Endothelial cell (in vitro differentiated cells): ENCODE data around the gene ATP9A. TPM values are rescaled to one million over a fixed set of nuclear protein-coding genes. Genes with fewer than 3 reads are reported as not detected.
"Not testable (repeated sequence)": the region's sequence is repeated elsewhere in the genome, so short reads cannot be mapped to it uniquely, and the experiment has no call there.

Experiments
- DNase-seq: peaks from one replicate; pipeline ENCODE4 v3.0.0; 2021; ENCODE audit warnings: low spot score
- H3K27ac Mint-ChIP-seq: one replicate; pipeline ENCODE4 v1.8.0; 2021; ENCODE audit warnings: mixed read lengths, inconsistent platforms; ENCODE audit not compliant: unreplicated experiment
- H3K27me3 Mint-ChIP-seq: one replicate; pipeline ENCODE4 v1.8.0; 2021; ENCODE audit warnings: mild to moderate bottlenecking, moderate library complexity, mixed read lengths, inconsistent platforms; ENCODE audit not compliant: unreplicated experiment
- H3K36me3 Mint-ChIP-seq: one replicate; pipeline ENCODE4 v1.8.0; 2021; ENCODE audit warnings: mild to moderate bottlenecking, low read depth, mixed read lengths, inconsistent platforms; ENCODE audit not compliant: unreplicated experiment
- H3K4me1 Mint-ChIP-seq: one replicate; pipeline ENCODE4 v1.8.0; 2021; ENCODE audit warnings: mild to moderate bottlenecking, mixed read lengths, inconsistent platforms; ENCODE audit not compliant: unreplicated experiment
- H3K4me3 Mint-ChIP-seq: one replicate; pipeline ENCODE4 v1.8.0; 2021; ENCODE audit warnings: mild to moderate bottlenecking, mixed read lengths, inconsistent platforms; ENCODE audit not compliant: unreplicated experiment
- H3K9me3 Mint-ChIP-seq: one replicate; pipeline ENCODE4 v1.8.0; 2021; ENCODE audit warnings: mixed read lengths, inconsistent platforms; ENCODE audit not compliant: unreplicated experiment
- total RNA-seq: library from RNA; stranded (reverse); fragmentation: NEBNext Ultra II Directional; extraction: Animal tissue kit (Norgen Biotek cat#: 25700); gene quantifications from one replicate; pipeline ENCODE4 v1.2.1, GENCODE V29; 2021; ENCODE audit not compliant: unreplicated experiment
- TF ChIP-seq, protein P1 (sequence below): fragments of 200-600 bp; sonication (generic); IDR thresholded peaks from one replicate; pipeline ENCODE4 v1.5.0; 2021; ENCODE audit warnings: antibody characterized with exemption; ENCODE audit not compliant: unreplicated experiment

ATP9A gene
- total RNA-seq, 1 donor from 2014 or later = 30.6 TPM

DNA sequence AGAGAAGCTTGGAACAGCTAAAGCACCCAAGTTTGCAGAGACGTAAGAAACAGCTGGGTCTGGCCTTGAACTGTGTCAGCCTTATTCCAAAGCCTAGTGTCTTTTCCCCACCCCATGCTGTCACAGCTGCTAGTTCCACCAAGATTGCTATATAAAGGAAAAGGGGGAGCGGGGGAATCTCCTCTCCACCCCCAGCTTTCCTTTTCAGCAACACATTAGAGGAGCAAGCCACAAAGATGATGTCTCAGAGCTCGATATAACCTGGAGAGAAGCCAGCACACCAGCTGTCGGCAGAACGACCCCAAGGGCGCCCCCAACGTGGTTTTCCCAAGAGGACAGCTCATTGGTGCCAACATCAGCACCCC is 36.5 kb downstream of the ATP9A start:
- TF ChIP-seq, protein P1, sequence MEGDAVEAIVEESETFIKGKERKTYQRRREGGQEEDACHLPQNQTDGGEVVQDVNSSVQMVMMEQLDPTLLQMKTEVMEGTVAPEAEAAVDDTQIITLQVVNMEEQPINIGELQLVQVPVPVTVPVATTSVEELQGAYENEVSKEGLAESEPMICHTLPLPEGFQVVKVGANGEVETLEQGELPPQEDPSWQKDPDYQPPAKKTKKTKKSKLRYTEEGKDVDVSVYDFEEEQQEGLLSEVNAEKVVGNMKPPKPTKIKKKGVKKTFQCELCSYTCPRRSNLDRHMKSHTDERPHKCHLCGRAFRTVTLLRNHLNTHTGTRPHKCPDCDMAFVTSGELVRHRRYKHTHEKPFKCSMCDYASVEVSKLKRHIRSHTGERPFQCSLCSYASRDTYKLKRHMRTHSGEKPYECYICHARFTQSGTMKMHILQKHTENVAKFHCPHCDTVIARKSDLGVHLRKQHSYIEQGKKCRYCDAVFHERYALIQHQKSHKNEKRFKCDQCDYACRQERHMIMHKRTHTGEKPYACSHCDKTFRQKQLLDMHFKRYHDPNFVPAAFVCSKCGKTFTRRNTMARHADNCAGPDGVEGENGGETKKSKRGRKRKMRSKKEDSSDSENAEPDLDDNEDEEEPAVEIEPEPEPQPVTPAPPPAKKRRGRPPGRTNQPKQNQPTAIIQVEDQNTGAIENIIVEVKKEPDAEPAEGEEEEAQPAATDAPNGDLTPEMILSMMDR = no peak
- H3K36me3 Mint-ChIP-seq = no peaks in the 10 kb centered on the region
- no peak overlapping the region for H3K4me3 Mint-ChIP-seq
- H3K9me3 Mint-ChIP-seq = no peaks in the 10 kb centered on the region
- H3K4me1 Mint-ChIP-seq = peaks cover 6% of the 10 kb centered on the region
- H3K27ac Mint-ChIP-seq = no peak overlapping the region
- DNase-seq = no peak
- H3K27me3 Mint-ChIP-seq = peaks cover 2% of the 10 kb centered on the region

DNA sequence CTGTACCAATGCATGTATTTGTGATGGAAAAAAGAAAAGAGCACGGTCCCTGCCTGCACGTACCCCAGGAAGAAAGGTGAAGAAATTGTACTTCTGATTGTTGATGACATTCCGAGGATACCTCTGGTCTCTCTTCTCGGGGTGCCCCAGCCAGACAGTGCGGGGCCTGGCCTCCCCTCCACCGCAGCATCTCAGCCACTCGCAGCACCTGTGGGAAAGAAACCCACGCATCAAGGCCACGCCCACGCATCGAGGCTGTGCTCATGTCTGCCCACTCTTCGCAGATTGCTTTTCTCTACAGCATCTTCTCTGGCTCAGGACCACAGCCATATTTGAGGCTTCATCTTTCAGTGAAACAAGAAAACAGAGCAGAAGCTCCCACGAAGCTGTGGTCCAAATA is 38.4 kb downstream of the ATP9A start:
- H3K4me1 Mint-ChIP-seq = peaks cover 2% of the 10 kb centered on the region
- H3K27me3 Mint-ChIP-seq = no peaks in the 10 kb centered on the region
- H3K27ac Mint-ChIP-seq = no peak overlapping the region
- H3K36me3 Mint-ChIP-seq = no peaks in the 10 kb centered on the region
- H3K9me3 Mint-ChIP-seq = no peaks in the 10 kb centered on the region
- no peak overlapping the region for H3K4me3 Mint-ChIP-seq
- TF ChIP-seq, protein P1 = no peak
- no peak for DNase-seq

DNA sequence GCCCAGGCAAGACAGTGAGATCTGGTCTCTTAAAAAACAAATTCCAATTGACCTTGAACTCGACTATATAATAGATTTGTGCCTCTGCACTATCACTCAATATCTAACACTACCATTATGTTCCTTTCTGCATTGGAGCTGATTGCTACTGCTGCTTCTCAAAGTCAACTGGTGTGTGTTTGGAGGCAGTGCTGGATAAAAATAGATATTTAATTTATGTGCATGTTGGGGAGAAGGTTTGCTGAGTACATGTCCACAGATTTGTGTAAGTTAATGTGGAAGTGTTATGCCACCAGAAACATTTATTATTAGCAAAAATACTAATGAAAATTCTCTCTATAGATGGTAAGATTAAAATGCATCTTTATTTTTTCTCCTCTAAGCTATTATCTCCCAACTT is 39.5 kb downstream of the ATP9A start:
- H3K4me3 Mint-ChIP-seq = no peak overlapping the region
- H3K36me3 Mint-ChIP-seq = no peaks in the 10 kb centered on the region
- H3K27ac Mint-ChIP-seq = no peak overlapping the region
- no peak for DNase-seq
- no peaks in the 10 kb centered on the region for H3K9me3 Mint-ChIP-seq
- TF ChIP-seq, protein P1 = no peak
- peaks cover 2% of the 10 kb centered on the region for H3K4me1 Mint-ChIP-seq
- peaks cover 1% of the 10 kb centered on the region for H3K27me3 Mint-ChIP-seq

DNA sequence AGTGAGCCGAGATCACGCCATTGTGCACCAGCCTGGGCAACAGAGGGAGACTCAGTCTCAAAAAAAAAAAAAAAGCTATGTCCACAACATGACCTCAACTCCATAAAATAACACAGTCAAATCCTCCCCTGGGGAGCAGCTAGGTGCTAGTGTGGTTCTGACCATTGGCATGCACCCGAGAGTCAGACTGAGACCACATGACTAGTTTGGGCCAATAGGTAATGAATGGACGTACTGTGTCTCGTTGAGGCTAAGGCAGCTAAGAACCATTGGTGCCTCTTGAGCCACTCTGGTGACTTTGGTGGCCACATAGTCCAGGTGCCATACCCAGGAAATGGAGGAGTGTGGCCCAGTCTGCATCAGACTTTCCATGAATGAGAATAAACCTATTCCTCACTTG is 40.3 kb downstream of the ATP9A start:
- no peak for DNase-seq
- Mint-ChIP-seq H3K4me3 (no peak overlapping the region), H3K36me3 (no peaks in the 10 kb centered on the region), H3K27ac (no peak overlapping the region), H3K9me3 (no peaks in the 10 kb centered on the region), H3K27me3 (peaks cover 1% of the 10 kb centered on the region), H3K4me1 (peaks cover 2% of the 10 kb centered on the region)
- TF ChIP-seq, protein P1 = no peak

DNA sequence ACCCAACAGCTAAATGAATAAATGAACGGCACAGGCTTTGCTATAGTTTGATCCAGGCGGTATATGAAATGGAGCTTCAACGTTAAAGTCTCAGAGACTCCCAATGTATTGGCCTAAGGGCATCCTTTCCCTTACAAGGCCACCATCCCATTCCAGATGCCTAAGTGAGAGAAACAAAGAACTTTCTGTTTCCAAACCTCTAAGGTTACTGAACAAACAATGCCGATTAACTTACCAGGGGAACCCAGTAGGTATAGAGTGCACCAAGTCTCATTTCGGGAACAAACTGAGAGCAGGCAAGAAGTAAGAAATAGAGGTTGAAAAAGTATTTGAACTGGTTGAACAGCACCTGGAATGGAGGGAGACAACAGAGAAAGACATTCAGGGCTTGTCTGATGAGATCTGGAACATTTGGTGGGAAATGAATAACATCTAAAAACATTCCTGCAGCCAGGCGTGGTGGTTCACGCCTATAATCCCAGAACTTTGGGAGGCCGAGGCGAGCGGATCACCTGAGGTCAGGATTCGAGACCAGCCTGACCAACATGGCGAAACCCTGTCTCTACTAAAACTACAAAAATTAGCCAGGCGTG is 42.5 kb downstream of the ATP9A start:
- no peaks in the 10 kb centered on the region for H3K4me1 Mint-ChIP-seq
- H3K27ac Mint-ChIP-seq = no peak overlapping the region
- no peaks in the 10 kb centered on the region for H3K9me3 Mint-ChIP-seq
- H3K4me3 Mint-ChIP-seq = no peak overlapping the region
- peaks cover 1% of the 10 kb centered on the region for H3K27me3 Mint-ChIP-seq
- TF ChIP-seq, protein P1 = no peak
- H3K36me3 Mint-ChIP-seq = no peaks in the 10 kb centered on the region
- no peak for DNase-seq

DNA sequence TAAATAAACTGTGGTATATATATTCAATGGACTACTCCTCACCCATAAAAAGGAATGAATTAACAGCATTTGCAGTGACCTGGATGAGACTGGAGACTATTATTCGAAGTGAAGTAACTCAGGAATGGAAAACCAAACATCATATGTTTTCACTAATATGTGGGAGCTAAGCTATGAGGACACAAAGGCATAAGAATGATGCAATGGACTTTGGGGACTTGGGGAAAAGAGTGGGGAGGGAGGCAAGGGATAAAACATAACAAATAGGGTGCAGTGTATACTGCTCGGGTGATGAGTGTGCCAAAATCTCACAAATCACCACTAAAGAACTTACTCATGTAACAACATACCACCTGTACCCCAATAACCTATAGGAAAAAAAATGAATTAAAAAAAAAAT is 45.2 kb downstream of the ATP9A start:
- H3K4me3 Mint-ChIP-seq, H3K4me1 Mint-ChIP-seq, H3K27me3 Mint-ChIP-seq, H3K9me3 Mint-ChIP-seq, H3K27ac Mint-ChIP-seq, DNase-seq, H3K36me3 Mint-ChIP-seq: not testable (repeated sequence)

DNA sequence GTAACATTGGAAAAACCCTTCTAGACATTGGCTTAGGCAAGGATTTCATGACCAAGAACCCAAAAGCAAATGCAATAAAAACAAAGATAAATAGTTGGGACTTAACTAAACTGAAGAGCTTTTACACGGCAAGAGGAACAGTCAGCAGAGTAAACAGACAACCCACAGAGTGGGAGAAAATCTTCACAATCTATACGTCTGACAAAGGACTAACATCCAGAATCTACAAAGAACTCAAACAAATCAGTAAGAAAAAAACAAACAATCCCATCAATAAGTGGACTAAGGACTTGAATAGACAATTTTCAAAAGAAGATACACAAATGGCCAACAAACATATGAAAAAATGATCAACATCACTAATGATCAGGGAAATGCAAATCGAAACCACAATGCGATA is 45.9 kb downstream of the ATP9A start:
- not testable (repeated sequence) for H3K27ac Mint-ChIP-seq, H3K4me3 Mint-ChIP-seq, H3K4me1 Mint-ChIP-seq, DNase-seq, H3K36me3 Mint-ChIP-seq, H3K27me3 Mint-ChIP-seq, H3K9me3 Mint-ChIP-seq
